ENCODE measurements around the gene BRI3BP. TPM values are rescaled to one million over a fixed set of nuclear protein-coding genes. Genes with fewer than 3 reads are reported as not detected.
A peak's percentile ranks its signal among the peaks of the same experiment; 100 is the strongest.

BRI3BP gene
- total RNA-seq, 1 donor from 2014 or later, result 16.0 TPM

DNA sequence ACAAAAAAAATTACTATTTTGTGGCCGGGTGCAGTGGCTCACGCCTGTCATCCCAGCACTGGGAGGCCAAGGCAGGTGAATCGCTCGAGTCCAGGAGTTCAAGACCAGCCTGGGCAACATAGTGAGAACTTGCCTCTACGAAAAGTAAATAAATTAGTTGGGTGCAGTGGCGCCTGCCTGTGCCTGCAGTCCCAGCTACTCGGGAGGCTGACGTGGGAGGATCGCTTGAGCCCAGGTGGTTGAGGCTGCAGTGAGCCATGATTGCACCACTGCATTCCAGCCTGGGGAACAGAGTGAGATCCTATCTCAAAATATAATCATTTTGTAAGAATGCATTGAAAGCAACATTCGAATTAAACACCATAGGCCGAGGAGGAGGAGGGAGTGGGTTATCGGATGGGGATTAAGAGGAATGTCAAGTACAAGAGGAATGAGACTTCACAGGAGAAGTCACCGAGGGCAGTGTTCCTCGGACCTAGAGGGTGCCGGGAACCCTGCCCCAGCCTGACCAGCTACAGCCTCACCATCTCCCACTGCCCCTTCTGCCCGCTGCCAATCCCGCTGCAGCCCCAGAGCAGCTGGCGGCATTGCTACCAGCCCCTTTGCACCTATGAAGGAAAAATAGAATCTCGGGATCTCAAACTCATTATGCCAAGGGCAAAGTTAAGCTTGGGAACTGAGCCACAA is 39.2 kb downstream of the BRI3BP start:
- H3K4me3 ChIP-seq (ENCODE audit: low read depth, low read length), result no peak overlapping the region
- DNase-seq (ENCODE audit: low read depth), result no peak
- TF ChIP-seq, protein P1, sequence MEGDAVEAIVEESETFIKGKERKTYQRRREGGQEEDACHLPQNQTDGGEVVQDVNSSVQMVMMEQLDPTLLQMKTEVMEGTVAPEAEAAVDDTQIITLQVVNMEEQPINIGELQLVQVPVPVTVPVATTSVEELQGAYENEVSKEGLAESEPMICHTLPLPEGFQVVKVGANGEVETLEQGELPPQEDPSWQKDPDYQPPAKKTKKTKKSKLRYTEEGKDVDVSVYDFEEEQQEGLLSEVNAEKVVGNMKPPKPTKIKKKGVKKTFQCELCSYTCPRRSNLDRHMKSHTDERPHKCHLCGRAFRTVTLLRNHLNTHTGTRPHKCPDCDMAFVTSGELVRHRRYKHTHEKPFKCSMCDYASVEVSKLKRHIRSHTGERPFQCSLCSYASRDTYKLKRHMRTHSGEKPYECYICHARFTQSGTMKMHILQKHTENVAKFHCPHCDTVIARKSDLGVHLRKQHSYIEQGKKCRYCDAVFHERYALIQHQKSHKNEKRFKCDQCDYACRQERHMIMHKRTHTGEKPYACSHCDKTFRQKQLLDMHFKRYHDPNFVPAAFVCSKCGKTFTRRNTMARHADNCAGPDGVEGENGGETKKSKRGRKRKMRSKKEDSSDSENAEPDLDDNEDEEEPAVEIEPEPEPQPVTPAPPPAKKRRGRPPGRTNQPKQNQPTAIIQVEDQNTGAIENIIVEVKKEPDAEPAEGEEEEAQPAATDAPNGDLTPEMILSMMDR (conservative IDR thresholded peaks at IDR 0.05; ENCODE audit: low read depth, low read length), result no peak

DNA sequence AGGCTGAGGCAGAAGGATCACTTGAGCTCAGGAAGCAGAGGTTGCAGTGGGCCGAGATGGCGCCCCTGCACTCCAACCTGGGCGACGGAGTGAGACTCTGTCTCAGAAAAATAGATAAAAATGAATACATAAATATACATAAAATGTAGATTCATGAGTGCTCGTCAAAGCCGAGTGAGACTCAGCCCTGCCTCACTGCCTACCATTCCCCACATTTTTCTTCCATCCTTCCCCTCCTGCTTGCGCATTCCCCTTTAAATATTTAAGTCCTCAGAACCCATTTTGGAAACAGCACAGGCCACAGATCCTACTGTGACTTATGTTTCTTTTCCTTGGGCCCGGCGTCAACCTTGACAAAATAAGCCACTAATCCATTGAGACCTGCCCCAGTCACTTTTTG is 39.8 kb downstream of the BRI3BP start:
- no peak for DNase-seq (ENCODE audit: low read depth)
- TF ChIP-seq, protein P1 (conservative IDR thresholded peaks at IDR 0.05; ENCODE audit: low read depth, low read length), result no peak
- H3K4me3 ChIP-seq (ENCODE audit: low read depth, low read length), result no peak overlapping the region

DNA sequence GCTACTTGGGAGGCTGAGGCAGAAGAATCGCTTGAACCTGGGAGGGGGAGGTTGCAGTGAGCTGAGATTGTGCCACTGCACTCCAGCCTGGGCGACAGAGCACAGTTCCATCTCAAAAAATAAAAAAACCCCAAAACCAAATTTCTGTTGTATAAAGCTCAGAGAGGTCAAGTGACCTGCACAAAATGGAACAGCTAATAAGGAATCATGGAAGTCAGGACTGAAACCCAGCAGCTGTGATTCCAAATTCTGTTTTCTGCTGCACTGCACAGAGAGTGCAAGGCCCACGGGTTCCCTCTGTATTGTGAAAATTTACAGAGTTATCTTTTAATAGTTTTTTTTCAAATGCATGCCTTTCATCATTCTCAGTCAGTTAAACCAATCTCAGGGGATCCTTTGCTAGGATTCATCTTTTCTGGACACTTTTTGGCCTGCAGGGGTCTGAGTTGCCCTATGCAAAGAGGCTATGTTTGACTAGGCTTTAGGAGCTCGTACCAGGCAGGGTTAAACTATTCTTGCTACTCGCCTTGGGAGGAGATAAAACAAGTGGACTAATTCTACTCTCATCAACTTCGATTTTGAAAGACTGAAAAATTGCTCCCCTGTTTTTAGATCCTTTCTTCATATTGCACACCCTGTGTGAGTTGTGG is 45.7 kb downstream of the BRI3BP start:
- DNase-seq (ENCODE audit: low read depth), result no peak
- TF ChIP-seq, protein P1 (conservative IDR thresholded peaks at IDR 0.05; ENCODE audit: low read depth, low read length), result no peak
- no peak overlapping the region for H3K4me3 ChIP-seq (ENCODE audit: low read depth, low read length)

DNA sequence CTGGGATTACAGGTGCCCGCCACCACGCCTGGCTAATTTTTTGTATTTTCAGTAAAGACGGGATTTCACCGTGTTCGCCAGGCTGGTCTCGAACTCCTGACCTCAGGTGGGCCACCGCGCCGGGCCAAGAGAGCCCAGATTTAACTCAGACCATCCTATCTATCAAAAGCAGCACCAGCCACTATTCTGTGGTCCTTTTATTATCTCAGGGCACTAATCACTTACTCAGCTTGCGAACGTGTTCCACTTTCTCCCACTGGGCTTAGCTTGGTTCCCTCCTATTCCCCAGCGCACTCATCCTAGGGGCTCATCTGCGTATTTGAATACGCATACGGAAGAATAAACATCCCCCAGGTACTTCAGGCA is 55.6 kb downstream of the BRI3BP start:
- TF ChIP-seq, protein P1 (conservative IDR thresholded peaks at IDR 0.05; ENCODE audit: low read depth, low read length), result no peak
- H3K4me3 ChIP-seq (ENCODE audit: low read depth, low read length), result peak overlapping the region; percentile 78
- DNase-seq (ENCODE audit: low read depth), result no peak

DNA sequence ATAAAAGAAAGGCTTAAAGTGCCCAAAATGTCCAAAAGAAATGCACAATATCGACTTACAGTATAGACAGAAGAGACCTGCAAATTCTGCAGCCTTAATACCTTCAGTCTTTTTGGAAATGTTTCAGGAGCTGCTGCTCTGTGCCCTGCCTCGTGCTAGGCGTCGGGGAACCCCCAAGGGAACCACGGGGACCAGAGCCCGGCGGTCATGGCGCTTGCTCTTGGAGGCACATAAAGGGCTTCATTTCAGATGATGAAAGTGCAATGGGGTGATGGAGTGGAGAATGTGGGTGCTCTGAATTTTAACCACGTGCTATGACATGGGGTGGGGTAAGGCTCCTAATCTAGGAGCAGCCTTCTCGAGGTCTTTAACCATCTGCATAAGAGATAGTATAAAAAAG is 57.0 kb downstream of the BRI3BP start:
- TF ChIP-seq, protein P1 (conservative IDR thresholded peaks at IDR 0.05; ENCODE audit: low read depth, low read length), result no peak
- no peak for DNase-seq (ENCODE audit: low read depth)
- H3K4me3 ChIP-seq (ENCODE audit: low read depth, low read length), result no peak overlapping the region

DNA sequence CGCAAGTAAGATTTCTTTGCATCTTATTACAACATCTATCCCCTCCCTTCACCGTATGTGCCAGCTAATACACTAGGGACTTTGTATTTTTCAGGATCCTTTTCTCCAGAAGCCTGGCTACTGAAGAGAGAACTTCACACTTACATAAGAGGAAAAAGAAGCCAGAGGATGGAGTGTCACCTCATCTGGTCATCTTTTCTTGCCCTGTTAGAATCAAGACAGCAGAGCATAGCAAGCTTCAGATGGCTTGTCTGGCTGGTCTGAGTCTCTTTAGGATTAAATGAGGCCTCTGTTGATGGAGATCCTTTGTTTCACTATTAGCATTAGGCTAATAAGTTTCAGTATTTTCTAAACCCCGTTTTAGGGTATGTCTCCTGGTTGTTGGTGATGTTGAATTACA is 57.4 kb downstream of the BRI3BP start:
- TF ChIP-seq, protein P1 (conservative IDR thresholded peaks at IDR 0.05; ENCODE audit: low read depth, low read length), result no peak
- no peak for DNase-seq (ENCODE audit: low read depth)
- no peak overlapping the region for H3K4me3 ChIP-seq (ENCODE audit: low read depth, low read length)

DNA sequence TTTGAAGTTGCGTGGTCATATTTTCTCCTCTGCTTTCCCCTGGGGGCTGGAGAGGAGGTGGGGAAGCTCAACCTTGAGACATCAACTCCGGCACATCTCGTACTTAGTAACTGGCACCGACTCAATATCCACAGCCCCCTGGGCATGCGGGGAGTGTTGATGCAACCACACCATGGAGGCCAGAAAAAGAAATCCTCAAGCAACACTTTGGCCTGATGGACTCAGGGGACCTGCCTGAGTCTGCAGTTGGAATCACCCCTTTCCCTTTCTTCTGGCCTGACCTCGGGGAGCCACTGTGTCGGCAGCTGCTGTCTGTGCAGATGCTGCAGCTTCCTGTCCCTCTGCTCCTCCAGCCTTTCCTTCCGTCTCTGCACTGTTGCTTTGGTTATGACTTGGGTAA is 60.4 kb downstream of the BRI3BP start:
- DNase-seq (ENCODE audit: low read depth), result no peak
- TF ChIP-seq, protein P1 (conservative IDR thresholded peaks at IDR 0.05; ENCODE audit: low read depth, low read length), result no peak
- no peak overlapping the region for H3K4me3 ChIP-seq (ENCODE audit: low read depth, low read length)
